HEK293 (cell line): ENCODE measurements around the gene DOCK1.

Experiments used
- CTCF ChIA-PET: fragments of 350-600 bp; formaldehyde crosslinking; extraction: SDS; loops from one replicate; lab custom pipeline; 2021; ENCODE audit warnings: antibody characterized with exemption; lab: Yijun Ruan, JAX
- POLR2A ChIA-PET: fragments of 300-600 bp; formaldehyde crosslinking; extraction: SDS; loops from one replicate; lab custom pipeline; 2020; ENCODE audit warnings: antibody characterized with exemption, inconsistent platforms; lab: Yijun Ruan, JAX
- H3K27ac ChIP-seq: fragments of 200-500 bp; sonication (Bioruptor generic); 2 replicates; pipeline ENCODE4 v1.5.1; 2014; ENCODE audit warnings: low read depth, low read length, control low read depth, inconsistent platforms; ENCODE audit errors: extremely low read depth
- H3K36me3 ChIP-seq, 2 experiments: fragments of 200-500 bp in 1 of 2; sonication (Bioruptor generic) in 1 of 2; 1 replicate in 1 of 2; 2 replicates in 1 of 2; pipeline ENCODE4 v1.5.1; 2014 to 2017; ENCODE audit warnings: inconsistent platforms in 2 of 2, low read length in 2 of 2; ENCODE audit not compliant: control insufficient read depth in 2 of 2, insufficient read depth in 1 of 2
- H3K4me1 ChIP-seq: fragments of 200-500 bp; sonication (Bioruptor generic); 2 replicates; pipeline ENCODE4 v1.5.1; 2014; ENCODE audit warnings: mild to moderate bottlenecking, low read length, inconsistent platforms; ENCODE audit not compliant: control insufficient read depth, insufficient read depth
- H3K4me3 ChIP-seq: 2 replicates; pipeline ENCODE4 v1.5.1; 2011; ENCODE audit warnings: low read depth, mild to moderate bottlenecking, control low read depth, low read length, moderate library complexity
- H3K9me3 ChIP-seq: fragments of 200-500 bp; sonication (Bioruptor generic); 2 replicates; pipeline ENCODE4 v1.5.1; 2014; ENCODE audit warnings: low read depth, low read length, inconsistent platforms; ENCODE audit not compliant: control insufficient read depth, insufficient read depth
- CTCF ChIP-seq: fragments of 450-650 bp; formaldehyde crosslinking; IDR thresholded peaks from 2 replicates; pipeline ENCODE4 v1.5.1; 2016; ENCODE audit warnings: missing biosample characterization, missing genetic modification characterization
- EGR2 ChIP-seq: fragments of 450-650 bp; formaldehyde crosslinking; IDR thresholded peaks from 2 replicates; pipeline ENCODE4 v1.5.1; 2016; ENCODE audit warnings: low read depth, missing biosample characterization, missing genetic modification characterization
- GLI2 ChIP-seq: fragments of 450-650 bp; formaldehyde crosslinking; IDR thresholded peaks from 2 replicates; pipeline ENCODE4; 2017; ENCODE audit warnings: missing biosample characterization, missing genetic modification characterization, low read depth, borderline replicate concordance
- GLIS2 ChIP-seq: fragments of 450-650 bp; formaldehyde crosslinking; IDR thresholded peaks from 2 replicates; pipeline ENCODE4 v1.5.1; 2016; ENCODE audit warnings: missing biosample characterization, missing genetic modification characterization
- MEIS1 ChIP-seq: sonication (generic); formaldehyde crosslinking; IDR thresholded peaks from 2 replicates; pipeline ENCODE4 v1.8.1; 2022; ENCODE audit warnings: missing genetic modification reagents, mild to moderate bottlenecking, borderline replicate concordance
- OVOL3 ChIP-seq: fragments of 450-650 bp; formaldehyde crosslinking; IDR thresholded peaks from 2 replicates; pipeline ENCODE4 v1.5.1; 2016; ENCODE audit warnings: missing biosample characterization, missing genetic modification characterization
- WT1 ChIP-seq: fragments of 450-650 bp; formaldehyde crosslinking; IDR thresholded peaks from 2 replicates; pipeline ENCODE4 v1.5.1; 2016; ENCODE audit warnings: missing biosample characterization, missing genetic modification characterization
- YY1 ChIP-seq: fragments of 450-650 bp; formaldehyde crosslinking; IDR thresholded peaks from 2 replicates; pipeline ENCODE4 v1.5.1; 2018; ENCODE audit warnings: missing biosample characterization, missing genetic modification characterization
- ZBTB21 ChIP-seq: fragments of 450-650 bp; formaldehyde crosslinking; IDR thresholded peaks from 2 replicates; pipeline ENCODE4 v1.5.1; 2017; ENCODE audit warnings: missing biosample characterization, missing genetic modification characterization
- ZBTB48 ChIP-seq: fragments of 450-650 bp; formaldehyde crosslinking; IDR thresholded peaks from 2 replicates; pipeline ENCODE4 v1.5.1; 2016; ENCODE audit warnings: missing biosample characterization, missing genetic modification characterization
- ZNF140 ChIP-seq: fragments of 450-650 bp; formaldehyde crosslinking; IDR thresholded peaks from 2 replicates; pipeline ENCODE4 v1.5.1; 2016; ENCODE audit warnings: missing biosample characterization, missing genetic modification characterization
- ZNF175 ChIP-seq: fragments of 450-650 bp; formaldehyde crosslinking; IDR thresholded peaks from 2 replicates; pipeline ENCODE4 v1.5.1; 2016; ENCODE audit warnings: missing biosample characterization, missing genetic modification characterization
- ZNF211 ChIP-seq: fragments of 450-650 bp; formaldehyde crosslinking; IDR thresholded peaks from 2 replicates; pipeline ENCODE4 v1.5.1; 2016; ENCODE audit warnings: low read depth, missing biosample characterization, missing genetic modification characterization
- ZNF341 ChIP-seq: fragments of 450-650 bp; formaldehyde crosslinking; IDR thresholded peaks from 2 replicates; pipeline ENCODE4; 2016; ENCODE audit warnings: low read depth, missing biosample characterization, missing genetic modification characterization
- ZNF362 ChIP-seq: fragments of 450-650 bp; formaldehyde crosslinking; IDR thresholded peaks from 2 replicates; pipeline ENCODE4 v1.5.1; 2016; ENCODE audit warnings: missing biosample characterization, missing genetic modification characterization
- ZNF391 ChIP-seq: fragments of 450-650 bp; formaldehyde crosslinking; IDR thresholded peaks from 2 replicates; pipeline ENCODE4 v1.5.1; 2016; ENCODE audit warnings: low read depth, missing biosample characterization, missing genetic modification characterization, borderline replicate concordance
- ZNF423 ChIP-seq: fragments of 450-650 bp; formaldehyde crosslinking; IDR thresholded peaks from 2 replicates; pipeline ENCODE4 v1.5.1; 2016; ENCODE audit warnings: missing biosample characterization, missing genetic modification characterization
- ZNF529 ChIP-seq: fragments of 450-650 bp; formaldehyde crosslinking; IDR thresholded peaks from 2 replicates; pipeline ENCODE4 v1.5.1; 2017; ENCODE audit warnings: missing genetic modification characterization, missing biosample characterization; ENCODE audit not compliant: insufficient replicate concordance
- ZNF548 ChIP-seq: fragments of 450-650 bp; formaldehyde crosslinking; IDR thresholded peaks from 2 replicates; pipeline ENCODE4 v1.5.1; 2016; ENCODE audit warnings: missing biosample characterization, missing genetic modification characterization
- ZNF596 ChIP-seq: fragments of 450-650 bp; IDR thresholded peaks from 2 replicates; pipeline ENCODE4 v1.5.0; 2018; ENCODE audit warnings: missing biosample characterization, mild to moderate bottlenecking, missing genetic modification characterization, moderate library complexity
- ZNF610 ChIP-seq: fragments of 450-650 bp; formaldehyde crosslinking; IDR thresholded peaks from 2 replicates; pipeline ENCODE4 v1.5.1; 2016; ENCODE audit warnings: missing biosample characterization, missing genetic modification characterization, borderline replicate concordance
- ZNF621 ChIP-seq: fragments of 450-650 bp; formaldehyde crosslinking; IDR thresholded peaks from 2 replicates; pipeline ENCODE4 v1.5.1; 2017; ENCODE audit warnings: missing biosample characterization, missing genetic modification characterization
- ZNF677 ChIP-seq: fragments of 450-650 bp; IDR thresholded peaks from 2 replicates; pipeline ENCODE4 v1.5.0; 2018; ENCODE audit warnings: missing biosample characterization, mild to moderate bottlenecking, missing genetic modification characterization, moderate library complexity
- ZNF792 ChIP-seq: fragments of 450-650 bp; formaldehyde crosslinking; IDR thresholded peaks from 2 replicates; pipeline ENCODE4 v1.5.1; 2016; ENCODE audit warnings: missing biosample characterization, missing genetic modification characterization

The DOCK1 gene

GRCh38 chr10:127374901-127375300 is 469.7 kb downstream of the DOCK1 start:
- no peak overlapping the region for H3K27ac ChIP-seq
- no peaks in the 10 kb centered on the region for H3K9me3 ChIP-seq
- no peaks in the 10 kb centered on the region for H3K4me1 ChIP-seq
- H3K36me3 ChIP-seq, result peaks cover 0 to 6% of the 10 kb centered on the region in 2 experiments; a peak in 1 of 3 replicates
- TF ChIP-seq GLI2 (tag by site-specific recombination), result no peak
- TF ChIP-seq CTCF (tag by site-specific recombination), result no peak
- no peak for TF ChIP-seq GLIS2
- no peak for TF ChIP-seq ZNF362 (tag by site-specific recombination)
- POLR2A ChIA-PET, result no interaction called here
- no peak overlapping the region for H3K4me3 ChIP-seq
- CTCF ChIA-PET, result interaction anchor here (1.2 kb wide), 1 partner anchor 9 kb away, joined by 4 read pairs; no protein-coding TSS in a partner anchor

- TF ChIP-seq MEIS1 (CRISPR knock-in tag) (no peak), ZNF175 (tag by site-specific recombination) (no peak), ZNF140 (tag by site-specific recombination) (no peak), ZNF341 (no peak), OVOL3 (tag by site-specific recombination) (no peak), ZNF548 (tag by site-specific recombination) (no peak), WT1 (tag by site-specific recombination) (no peak), ZNF211 (tag by site-specific recombination) (no peak), ZBTB48 (no peak), ZNF610 (tag by site-specific recombination) (no peak), ZNF677 (tag by site-specific recombination) (no peak), YY1 (tag by site-specific recombination) (no peak), ZNF423 (tag by site-specific recombination) (no peak), ZNF596 (tag by site-specific recombination) (no peak), ZNF621 (tag by site-specific recombination) (no peak), ZNF792 (tag by site-specific recombination) (no peak), ZNF529 (tag by site-specific recombination) (no peak), EGR2 (tag by site-specific recombination) (no peak), ZBTB21 (no peak), ZNF391 (tag by site-specific recombination) (no peak)
- H3K9me3 ChIP-seq, result no peaks in the 10 kb centered on the region
- no peak overlapping the region for H3K27ac ChIP-seq
- ChIA-PET CTCF (interaction anchor here (1.2 kb wide), 1 partner anchor 9 kb away, joined by 4 read pairs; no protein-coding TSS in a partner anchor), POLR2A (no interaction called here)
- H3K36me3 ChIP-seq, result peaks cover 0 to 6% of the 10 kb centered on the region in 2 experiments; a peak in 1 of 3 replicates
- H3K4me3 ChIP-seq, result no peak overlapping the region
- no peaks in the 10 kb centered on the region for H3K4me1 ChIP-seq
Observed at GRCh38 chr10:127375461-127375860, 470.2 kb downstream of the DOCK1 start.
